ENCODE measurements around the gene RAB5B.

DNA sequence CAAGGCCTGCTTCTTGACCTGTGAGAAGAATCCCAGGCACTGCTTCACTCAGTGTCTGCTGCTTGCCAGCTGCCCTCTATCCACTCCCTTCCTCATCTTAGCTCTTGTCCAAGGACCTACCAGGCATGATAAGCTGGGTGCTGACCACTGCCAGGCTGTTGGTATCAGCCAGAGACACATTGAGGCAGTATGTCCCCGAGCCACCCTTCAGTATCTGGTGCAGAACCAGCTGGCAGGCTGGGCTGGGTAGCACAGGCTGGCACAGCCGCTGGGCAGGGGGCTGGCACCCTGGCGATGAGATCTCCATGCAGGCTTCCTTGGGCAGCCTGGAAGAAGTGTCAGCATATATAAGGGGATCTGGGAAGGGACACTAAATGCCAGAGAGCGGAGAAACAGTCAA is 18.5 kb upstream of the RAB5B start:
- TF ChIP-seq, protein P1, sequence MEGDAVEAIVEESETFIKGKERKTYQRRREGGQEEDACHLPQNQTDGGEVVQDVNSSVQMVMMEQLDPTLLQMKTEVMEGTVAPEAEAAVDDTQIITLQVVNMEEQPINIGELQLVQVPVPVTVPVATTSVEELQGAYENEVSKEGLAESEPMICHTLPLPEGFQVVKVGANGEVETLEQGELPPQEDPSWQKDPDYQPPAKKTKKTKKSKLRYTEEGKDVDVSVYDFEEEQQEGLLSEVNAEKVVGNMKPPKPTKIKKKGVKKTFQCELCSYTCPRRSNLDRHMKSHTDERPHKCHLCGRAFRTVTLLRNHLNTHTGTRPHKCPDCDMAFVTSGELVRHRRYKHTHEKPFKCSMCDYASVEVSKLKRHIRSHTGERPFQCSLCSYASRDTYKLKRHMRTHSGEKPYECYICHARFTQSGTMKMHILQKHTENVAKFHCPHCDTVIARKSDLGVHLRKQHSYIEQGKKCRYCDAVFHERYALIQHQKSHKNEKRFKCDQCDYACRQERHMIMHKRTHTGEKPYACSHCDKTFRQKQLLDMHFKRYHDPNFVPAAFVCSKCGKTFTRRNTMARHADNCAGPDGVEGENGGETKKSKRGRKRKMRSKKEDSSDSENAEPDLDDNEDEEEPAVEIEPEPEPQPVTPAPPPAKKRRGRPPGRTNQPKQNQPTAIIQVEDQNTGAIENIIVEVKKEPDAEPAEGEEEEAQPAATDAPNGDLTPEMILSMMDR (IDR thresholded peaks at IDR 0.05): no peak
- TF ChIP-seq POLR2A (IDR thresholded peaks at IDR 0.05): no peak
